NCI-H1048 (cell line): ENCODE results near the gene EIF2AK3.
A peak's percentile ranks its signal among the peaks of the same experiment; 100 is the strongest.
"Not testable (repeated sequence)": the region's sequence is repeated elsewhere in the genome, so short reads cannot be mapped to it uniquely, and the experiment has no call there.

Experiments used
- DNase-seq: peaks from one replicate; lab custom pipeline; 2025; lab: John Stamatoyannopoulos, UW

The EIF2AK3 gene

GRCh38 chr2:88627055-88627855 is at the start of gene EIF2AK3:
EIF2AK3 (minus strand) TSS chr2:88627464; CDS start chr2:88627274, 190 bp downstream.
- peak; percentile 98 for DNase-seq

GRCh38 chr2:88673363-88673762 is 46.1 kb upstream of the EIF2AK3 start:
- no peak for DNase-seq

GRCh38 chr2:88671786-88672427 is 44.6 kb upstream of the EIF2AK3 start:
- no peak for DNase-seq

GRCh38 chr2:88669482-88670214 is 42.4 kb upstream of the EIF2AK3 start:
- no peak for DNase-seq

GRCh38 chr2:88668862-88669261 is 41.6 kb upstream of the EIF2AK3 start:
- no peak for DNase-seq

GRCh38 chr2:88667219-88667618 is 40.0 kb upstream of the EIF2AK3 start:
- DNase-seq, result no peak

- DNase-seq, result no peak
Measured at GRCh38 chr2:88666576-88666975, 39.3 kb upstream of the EIF2AK3 start.

GRCh38 chr2:88660622-88661021 is 33.4 kb upstream of the EIF2AK3 start:
- no peak for DNase-seq

GRCh38 chr2:88659538-88659915 is 32.3 kb upstream of the EIF2AK3 start:
- DNase-seq, result no peak

GRCh38 chr2:88658881-88659537 is 31.7 kb upstream of the EIF2AK3 start:
- no peak for DNase-seq

- peak; percentile 18 for DNase-seq
Measured at GRCh38 chr2:88658326-88658725, 31.1 kb upstream of the EIF2AK3 start.

GRCh38 chr2:88657131-88657530 is 29.9 kb upstream of the EIF2AK3 start:
- no peak for DNase-seq

GRCh38 chr2:88656690-88657089 is 29.4 kb upstream of the EIF2AK3 start:
- DNase-seq, result no peak

GRCh38 chr2:88654714-88655113 is 27.4 kb upstream of the EIF2AK3 start:
- DNase-seq, result no peak

GRCh38 chr2:88651646-88652045 is 24.4 kb upstream of the EIF2AK3 start:
- DNase-seq, result no peak

- not testable (repeated sequence) for DNase-seq
Measured at GRCh38 chr2:88645291-88645882, 18.1 kb upstream of the EIF2AK3 start.

GRCh38 chr2:88642278-88642677 is 15.0 kb upstream of the EIF2AK3 start:
- DNase-seq, result no peak

GRCh38 chr2:88641330-88641729 is 14.1 kb upstream of the EIF2AK3 start:
- no peak for DNase-seq

GRCh38 chr2:88639865-88640264 is 12.6 kb upstream of the EIF2AK3 start:
- DNase-seq, result no peak

- no peak for DNase-seq
Measured at GRCh38 chr2:88638743-88639142, 11.5 kb upstream of the EIF2AK3 start.

GRCh38 chr2:88638123-88638650 is 10.9 kb upstream of the EIF2AK3 start:
- DNase-seq, result no peak

GRCh38 chr2:88637464-88637863 is 10.2 kb upstream of the EIF2AK3 start:
- no peak for DNase-seq
